GM12891 (cell line): ENCODE measurements around the gene MFAP3.

Source experiments
- POLR2A ChIP-seq: IDR thresholded peaks from 2 replicates; pipeline ENCODE4 v1.6.1; 2011; ENCODE audit warnings: low read depth, low read length, control low read depth
- TAF1 ChIP-seq: IDR thresholded peaks from 2 replicates; pipeline ENCODE4 v1.6.1; 2011; ENCODE audit warnings: low read depth, low read length, control low read depth

GRCh38 chr5:153998768-153999167 is 40.0 kb upstream of the MFAP3 start:
- TF ChIP-seq POLR2A: no peak
- no peak for TF ChIP-seq TAF1
